DOHH2 (cell line): ENCODE measurements around the gene ATAT1.

Experiments used
- H3F3A ChIP-seq: fragments of 200-600 bp; sonication (generic), shearing (Covaris generic); 2 replicates; pipeline ENCODE4 v1.6.0; 2016; ENCODE audit warnings: antibody characterized with exemption, mild to moderate bottlenecking; ENCODE audit not compliant: control insufficient read depth, insufficient read depth
- H3K27ac ChIP-seq: fragments of 200-600 bp; sonication (generic); 2 replicates; pipeline ENCODE4 v1.5.1; 2014; ENCODE audit warnings: low read depth, mild to moderate bottlenecking, low read length, moderate library complexity
- H3K27me3 ChIP-seq: fragments of 200-600 bp; sonication (generic); 2 replicates; pipeline ENCODE4 v1.6.1; 2014; ENCODE audit warnings: mild to moderate bottlenecking, low read length, mixed read lengths; ENCODE audit not compliant: control insufficient read depth
- H3K36me3 ChIP-seq: fragments of 200-600 bp; sonication (generic); 2 replicates; pipeline ENCODE4 v1.6.1; 2014; ENCODE audit warnings: mild to moderate bottlenecking, low read length, moderate library complexity, mixed read lengths; ENCODE audit not compliant: control insufficient read depth
- H3K4me1 ChIP-seq: fragments of 200-600 bp; sonication (generic); 2 replicates; pipeline ENCODE4 v1.6.1; 2014; ENCODE audit warnings: mild to moderate bottlenecking, low read length, mixed read lengths; ENCODE audit not compliant: control insufficient read depth
- H3K4me2 ChIP-seq: fragments of 200-600 bp; sonication (generic); 2 replicates; pipeline ENCODE4 v1.6.0; 2014; ENCODE audit warnings: mild to moderate bottlenecking, low read length, moderate library complexity
- H3K4me3 ChIP-seq: fragments of 200-600 bp; sonication (generic); 2 replicates; pipeline ENCODE4 v1.5.1; 2014; ENCODE audit warnings: mild to moderate bottlenecking, low read length, mixed read lengths
- H3K79me2 ChIP-seq: fragments of 200-600 bp; sonication (generic); 2 replicates; pipeline ENCODE4 v1.6.1; 2014; ENCODE audit warnings: mild to moderate bottlenecking, low read length, mixed read lengths; ENCODE audit not compliant: control insufficient read depth
- H3K9me2 ChIP-seq: fragments of 200-600 bp; sonication (generic); replicated peaks from 2 replicates; pipeline ENCODE4 v1.6.1; 2014; ENCODE audit warnings: mild to moderate bottlenecking, low read length, mixed read lengths; ENCODE audit not compliant: control insufficient read depth
- H3K9me3 ChIP-seq: fragments of 200-600 bp; sonication (generic); 2 replicates; pipeline ENCODE4 v1.6.1; 2014; ENCODE audit warnings: antibody characterized with exemption, low read length, mixed read lengths; ENCODE audit not compliant: control insufficient read depth, insufficient read depth
- H4K20me1 ChIP-seq: fragments of 200-600 bp; sonication (generic); 2 replicates; pipeline ENCODE4 v1.6.0; 2014; ENCODE audit warnings: low read depth, mild to moderate bottlenecking, antibody characterized with exemption, low read length, moderate library complexity; ENCODE audit not compliant: control insufficient read depth, insufficient read depth
- EZH2phosphoT487 ChIP-seq: fragments of 200-600 bp; sonication (generic); IDR thresholded peaks from 2 replicates; pipeline ENCODE4 v1.6.1; 2017; ENCODE audit warnings: borderline replicate concordance, mild to moderate bottlenecking, antibody characterized with exemption, low read length, moderate library complexity, mixed read lengths
- TF ChIP-seq, protein P1 (sequence below): fragments of 200-600 bp; sonication (generic); IDR thresholded peaks from one replicate; pipeline ENCODE4 v1.5.1; 2014; ENCODE audit warnings: antibody characterized with exemption, mild to moderate bottlenecking, low read depth, low read length; ENCODE audit not compliant: poor library complexity, severe bottlenecking

Gene ATAT1

DNA sequence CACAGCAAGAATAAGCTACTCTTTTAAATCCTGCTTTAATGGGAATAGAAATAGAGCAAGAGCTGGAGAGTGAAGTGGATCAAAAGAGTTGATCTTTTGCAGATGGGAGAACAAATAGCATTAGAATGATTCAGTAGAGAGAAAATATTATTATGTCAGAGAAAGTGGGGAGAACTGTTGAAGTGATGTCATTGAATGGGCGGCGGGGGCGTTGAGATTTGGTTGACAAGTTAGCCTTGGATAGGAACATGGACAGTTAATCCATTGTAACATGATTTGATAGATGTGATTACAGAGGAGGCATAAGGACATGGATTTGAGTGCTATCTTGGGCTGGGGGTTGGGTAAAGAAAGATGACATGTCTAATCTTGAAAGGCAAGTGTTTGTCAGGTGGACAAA lies 9.2 kb downstream of the ATAT1 start:
- no peak overlapping the region for H3K27ac ChIP-seq
- H3K4me2 ChIP-seq, result no peak overlapping the region
- no peaks in the 10 kb centered on the region for H3K27me3 ChIP-seq
- H3K9me3 ChIP-seq, result no peaks in the 10 kb centered on the region
- H4K20me1 ChIP-seq, result no peaks in the 10 kb centered on the region
- H3K9me2 ChIP-seq, result no peaks in the 10 kb centered on the region
- peaks cover 8% of the 10 kb centered on the region for H3K36me3 ChIP-seq
- no peaks in the 10 kb centered on the region for H3K79me2 ChIP-seq
- TF ChIP-seq, protein P1, sequence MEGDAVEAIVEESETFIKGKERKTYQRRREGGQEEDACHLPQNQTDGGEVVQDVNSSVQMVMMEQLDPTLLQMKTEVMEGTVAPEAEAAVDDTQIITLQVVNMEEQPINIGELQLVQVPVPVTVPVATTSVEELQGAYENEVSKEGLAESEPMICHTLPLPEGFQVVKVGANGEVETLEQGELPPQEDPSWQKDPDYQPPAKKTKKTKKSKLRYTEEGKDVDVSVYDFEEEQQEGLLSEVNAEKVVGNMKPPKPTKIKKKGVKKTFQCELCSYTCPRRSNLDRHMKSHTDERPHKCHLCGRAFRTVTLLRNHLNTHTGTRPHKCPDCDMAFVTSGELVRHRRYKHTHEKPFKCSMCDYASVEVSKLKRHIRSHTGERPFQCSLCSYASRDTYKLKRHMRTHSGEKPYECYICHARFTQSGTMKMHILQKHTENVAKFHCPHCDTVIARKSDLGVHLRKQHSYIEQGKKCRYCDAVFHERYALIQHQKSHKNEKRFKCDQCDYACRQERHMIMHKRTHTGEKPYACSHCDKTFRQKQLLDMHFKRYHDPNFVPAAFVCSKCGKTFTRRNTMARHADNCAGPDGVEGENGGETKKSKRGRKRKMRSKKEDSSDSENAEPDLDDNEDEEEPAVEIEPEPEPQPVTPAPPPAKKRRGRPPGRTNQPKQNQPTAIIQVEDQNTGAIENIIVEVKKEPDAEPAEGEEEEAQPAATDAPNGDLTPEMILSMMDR, result no peak
- TF ChIP-seq EZH2phosphoT487, result no peak
- H3K4me1 ChIP-seq, result no peaks in the 10 kb centered on the region
- H3K4me3 ChIP-seq, result no peak overlapping the region
- H3F3A ChIP-seq, result no peaks in the 10 kb centered on the region

DNA sequence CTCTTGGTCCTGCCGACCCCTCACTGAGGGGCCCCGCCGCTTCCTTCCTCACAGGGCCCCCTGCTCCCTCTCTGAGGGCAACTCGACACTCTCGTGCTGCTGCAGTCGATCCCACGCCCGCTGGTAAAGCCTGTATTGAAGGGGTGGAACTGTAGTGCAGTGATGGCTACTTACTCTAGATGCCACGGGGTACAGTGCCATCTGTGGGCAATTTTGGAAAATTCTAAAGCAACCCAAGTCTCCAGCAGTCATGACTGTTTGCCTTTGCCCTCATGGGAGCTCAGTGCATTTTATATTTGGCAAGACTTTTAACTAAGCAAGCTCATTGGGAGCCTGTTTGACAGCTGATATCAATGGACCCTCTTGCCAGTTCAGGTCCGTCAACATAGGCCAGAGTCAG lies 13.8 kb downstream of the ATAT1 start:
- Histone ChIP-seq H3F3A (no peaks in the 10 kb centered on the region), H4K20me1 (no peaks in the 10 kb centered on the region), H3K79me2 (no peaks in the 10 kb centered on the region), H3K4me1 (no peaks in the 10 kb centered on the region), H3K9me3 (no peaks in the 10 kb centered on the region), H3K27ac (no peak overlapping the region), H3K27me3 (no peaks in the 10 kb centered on the region), H3K4me3 (no peak overlapping the region), H3K9me2 (no peaks in the 10 kb centered on the region), H3K4me2 (no peak overlapping the region), H3K36me3 (peaks cover 19% of the 10 kb centered on the region)
- TF ChIP-seq, protein P1, result no peak
- no peak for TF ChIP-seq EZH2phosphoT487

DNA sequence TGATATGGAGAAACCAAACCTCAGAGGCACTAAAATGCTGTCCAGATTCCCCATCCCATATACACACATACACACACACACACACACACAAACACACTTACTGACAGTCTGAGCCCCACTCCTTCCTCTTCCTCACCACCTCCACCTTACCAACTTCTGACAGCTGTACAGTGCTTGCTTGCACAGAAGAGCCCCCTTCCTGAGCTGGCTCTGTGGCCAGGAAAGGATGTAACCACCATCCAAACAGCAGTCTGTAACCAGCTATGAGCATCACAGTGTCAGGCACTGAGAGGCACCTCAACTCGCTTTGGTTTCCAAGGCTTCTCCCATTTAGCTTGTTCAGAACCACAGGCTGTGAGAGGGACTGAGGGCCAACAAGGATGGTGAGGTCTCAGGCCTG lies 14.4 kb downstream of the ATAT1 start:
- H3K79me2 ChIP-seq, result peaks cover 4% of the 10 kb centered on the region
- no peak overlapping the region for H3K4me3 ChIP-seq
- H3F3A ChIP-seq, result no peaks in the 10 kb centered on the region
- H3K27me3 ChIP-seq, result no peaks in the 10 kb centered on the region
- H4K20me1 ChIP-seq, result no peaks in the 10 kb centered on the region
- no peak for TF ChIP-seq EZH2phosphoT487
- TF ChIP-seq, protein P1, result no peak
- H3K27ac ChIP-seq, result no peak overlapping the region
- H3K4me2 ChIP-seq, result no peak overlapping the region
- no peaks in the 10 kb centered on the region for H3K9me2 ChIP-seq
- peaks cover 22% of the 10 kb centered on the region for H3K36me3 ChIP-seq
- H3K9me3 ChIP-seq, result no peaks in the 10 kb centered on the region
- H3K4me1 ChIP-seq, result peaks cover 4% of the 10 kb centered on the region

DNA sequence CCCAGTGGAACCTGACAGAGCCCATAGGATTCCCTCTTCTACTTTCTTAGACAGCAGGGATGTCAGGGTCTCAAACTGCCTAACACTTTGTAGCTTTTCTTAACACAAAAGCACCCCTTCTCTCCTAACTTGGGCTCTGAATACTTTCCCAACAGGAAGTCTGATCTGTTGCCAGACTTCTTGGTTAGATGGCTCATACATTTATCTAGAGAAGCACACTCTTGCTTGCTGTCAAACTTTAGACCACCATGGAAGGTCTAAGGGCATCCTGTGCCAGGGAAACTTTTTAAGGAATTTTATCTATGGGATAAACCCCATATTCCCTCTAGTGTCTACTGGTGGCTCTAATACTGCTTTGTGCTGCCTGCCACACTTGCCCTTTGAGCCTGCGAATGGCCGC lies 17.0 kb downstream of the ATAT1 start:
- Histone ChIP-seq H3K4me3 (no peak overlapping the region), H3K79me2 (peaks cover 26% of the 10 kb centered on the region), H3K36me3 (peaks cover 25% of the 10 kb centered on the region), H3F3A (no peaks in the 10 kb centered on the region), H3K4me2 (no peak overlapping the region), H3K9me3 (no peaks in the 10 kb centered on the region), H4K20me1 (no peaks in the 10 kb centered on the region), H3K4me1 (peaks cover 15% of the 10 kb centered on the region), H3K9me2 (no peaks in the 10 kb centered on the region), H3K27ac (no peak overlapping the region), H3K27me3 (no peaks in the 10 kb centered on the region)
- TF ChIP-seq, protein P1, result no peak
- no peak for TF ChIP-seq EZH2phosphoT487
